ENCODE data around the gene SLC25A4.
"Not testable (repeated sequence)": the region's sequence is repeated elsewhere in the genome, so short reads cannot be mapped to it uniquely, and the experiment has no call there.

Gene SLC25A4

GRCh38 chr4:185142912-185143600 is at the start of gene SLC25A4:
SLC25A4 (plus strand) TSS chr4:185143266; CDS start chr4:185143373, 107 bp downstream.
- peak; percentile 58 for DNase-seq

- no peak for DNase-seq
Measured at GRCh38 chr4:185093603-185094002, 49.5 kb upstream of the SLC25A4 start.

GRCh38 chr4:185096032-185096653 is 46.9 kb upstream of the SLC25A4 start:
- DNase-seq, result peak; percentile 12

- no peak for DNase-seq
Measured at GRCh38 chr4:185098474-185098873, 44.6 kb upstream of the SLC25A4 start.

- no peak for DNase-seq
Measured at GRCh38 chr4:185099024-185099682, 43.9 kb upstream of the SLC25A4 start.

- no peak for DNase-seq
Measured at GRCh38 chr4:185099940-185100339, 43.1 kb upstream of the SLC25A4 start.

- DNase-seq, result no peak
Measured at GRCh38 chr4:185100423-185100822, 42.6 kb upstream of the SLC25A4 start.

- no peak for DNase-seq
Measured at GRCh38 chr4:185101354-185101890, 41.6 kb upstream of the SLC25A4 start.

GRCh38 chr4:185104733-185105132 is 38.3 kb upstream of the SLC25A4 start:
- no peak for DNase-seq

GRCh38 chr4:185106353-185106752 is 36.7 kb upstream of the SLC25A4 start:
- no peak for DNase-seq

- not testable (repeated sequence) for DNase-seq
Measured at GRCh38 chr4:185107574-185107973, 35.5 kb upstream of the SLC25A4 start.

GRCh38 chr4:185108185-185108584 is 34.9 kb upstream of the SLC25A4 start:
- no peak for DNase-seq

- DNase-seq, result no peak
Measured at GRCh38 chr4:185108669-185109068, 34.4 kb upstream of the SLC25A4 start.

GRCh38 chr4:185109736-185110135 is 33.3 kb upstream of the SLC25A4 start:
- no peak for DNase-seq

GRCh38 chr4:185110375-185110823 is 32.7 kb upstream of the SLC25A4 start:
- no peak for DNase-seq

- no peak for DNase-seq
Measured at GRCh38 chr4:185112104-185112503, 31.0 kb upstream of the SLC25A4 start.

GRCh38 chr4:185113340-185113739 is 29.7 kb upstream of the SLC25A4 start:
- no peak for DNase-seq

GRCh38 chr4:185115827-185116232 is 27.2 kb upstream of the SLC25A4 start:
- no peak for DNase-seq

GRCh38 chr4:185117300-185117934 is 25.6 kb upstream of the SLC25A4 start:
- no peak for DNase-seq

- no peak for DNase-seq
Measured at GRCh38 chr4:185118876-185119275, 24.2 kb upstream of the SLC25A4 start.

- not testable (repeated sequence) for DNase-seq
Measured at GRCh38 chr4:185119467-185119866, 23.6 kb upstream of the SLC25A4 start.

GRCh38 chr4:185119927-185120630 is 23.0 kb upstream of the SLC25A4 start:
- DNase-seq, result no peak

GRCh38 chr4:185120631-185120946 is 22.5 kb upstream of the SLC25A4 start:
- DNase-seq, result no peak
